Natural killer cell (primary cell): Measurements from ENCODE around the gene RBMS3. TPM values are rescaled to one million over a fixed set of nuclear protein-coding genes. Genes with fewer than 3 reads are reported as not detected.

Source experiments
- ATAC-seq, 3 donors: fragments of 150-1000 bp in 2 of 3; fragments of 200-7000 bp in 1 of 3; cut with Tn5 transposase; 1 replicate in 1 of 3; 2 replicates in 2 of 3; pipeline ENCODE4 v1.10.0; 2021; ENCODE audit warnings: mild to moderate bottlenecking in 2 of 3, moderate library complexity in 2 of 3
- DNase-seq, 2 donors: peaks; one replicate each; pipeline versions ENCODE4 v3.0.0 to v3.0.0-alpha.2; 2013 to 2021; ENCODE audit warnings: mixed read lengths in 1 of 2
- H3K27ac ChIP-seq: one replicate; pipeline ENCODE4 v1.5.1; 2013; ENCODE audit warnings: mild to moderate bottlenecking, low read length
- H3K27me3 ChIP-seq: one replicate; pipeline ENCODE4 v1.6.1; 2013; ENCODE audit warnings: low read length; ENCODE audit not compliant: control insufficient read depth, insufficient read depth
- H3K36me3 ChIP-seq: one replicate; pipeline ENCODE4 v1.6.1; 2013; ENCODE audit warnings: low read length; ENCODE audit not compliant: control insufficient read depth, insufficient read depth
- H3K4me1 ChIP-seq: one replicate; pipeline ENCODE4 v1.6.1; 2013; ENCODE audit warnings: low read length; ENCODE audit not compliant: control insufficient read depth, insufficient read depth
- H3K4me3 ChIP-seq: one replicate; pipeline ENCODE4 v1.5.1; 2013; ENCODE audit warnings: low read length
- H3K9me3 ChIP-seq: one replicate; pipeline ENCODE4 v1.6.1; 2013; ENCODE audit warnings: low read length; ENCODE audit not compliant: control insufficient read depth, insufficient read depth
- H3K27ac Mint-ChIP-seq, 2 donors: one replicate each; pipeline ENCODE4 v1.8.0; 2022; ENCODE audit warnings: mild to moderate bottlenecking in 2 of 2, mixed read lengths in 2 of 2, moderate library complexity in 1 of 2
- H3K27me3 Mint-ChIP-seq, 2 donors: one replicate each; pipeline ENCODE4 v1.8.0; 2022; ENCODE audit warnings: low read depth in 2 of 2, mixed read lengths in 2 of 2
- H3K36me3 Mint-ChIP-seq: one replicate; pipeline ENCODE4 v1.8.0; 2022; ENCODE audit warnings: mixed read lengths
- H3K4me1 Mint-ChIP-seq, 2 donors: one replicate each; pipeline ENCODE4 v1.8.0; 2022; ENCODE audit warnings: mixed read lengths in 2 of 2
- H3K4me3 Mint-ChIP-seq: one replicate; pipeline ENCODE4 v1.8.0; 2022; ENCODE audit warnings: mild to moderate bottlenecking, moderate library complexity, mixed read lengths
- H3K9me3 Mint-ChIP-seq, 2 donors: one replicate each; pipeline ENCODE4 v1.8.0; 2022; ENCODE audit warnings: mixed read lengths in 2 of 2
- WGBS: methylation state at CpG from one replicate; pipeline ENCODE4 v1.1.7; 2013; ENCODE audit warnings: missing lambda C conversion rate; ENCODE audit not compliant: insufficient coverage; 5-methylcytosine and 5-hydroxymethylcytosine counted together
- intact Hi-C: fragments of 100-400 bp; cut with micrococcal nuclease; formaldehyde crosslinking; loops from one replicate; pipeline ENCODE4 v1.14.2; 2022
- total RNA-seq, 4 donors: library from RNA; stranded (reverse); fragments of 120-200 nt in 1 of 4; gene quantifications; one replicate each; pipeline versions ENCODE4 v1.2.3 to v1.2.4, GENCODE V29; 2013 to 2022
- TF ChIP-seq, protein P1 (sequence below): fragments of 200-600 bp; IDR thresholded peaks from one replicate; pipeline ENCODE4 v1.8.0; 2022; ENCODE audit warnings: antibody characterized with exemption

RBMS3 gene
- total RNA-seq, 3 donors from 2014 or later (not counting 1 experiment from before 2014, with no cell fraction given) = 0.16 TPM; not detected in 2

DNA sequence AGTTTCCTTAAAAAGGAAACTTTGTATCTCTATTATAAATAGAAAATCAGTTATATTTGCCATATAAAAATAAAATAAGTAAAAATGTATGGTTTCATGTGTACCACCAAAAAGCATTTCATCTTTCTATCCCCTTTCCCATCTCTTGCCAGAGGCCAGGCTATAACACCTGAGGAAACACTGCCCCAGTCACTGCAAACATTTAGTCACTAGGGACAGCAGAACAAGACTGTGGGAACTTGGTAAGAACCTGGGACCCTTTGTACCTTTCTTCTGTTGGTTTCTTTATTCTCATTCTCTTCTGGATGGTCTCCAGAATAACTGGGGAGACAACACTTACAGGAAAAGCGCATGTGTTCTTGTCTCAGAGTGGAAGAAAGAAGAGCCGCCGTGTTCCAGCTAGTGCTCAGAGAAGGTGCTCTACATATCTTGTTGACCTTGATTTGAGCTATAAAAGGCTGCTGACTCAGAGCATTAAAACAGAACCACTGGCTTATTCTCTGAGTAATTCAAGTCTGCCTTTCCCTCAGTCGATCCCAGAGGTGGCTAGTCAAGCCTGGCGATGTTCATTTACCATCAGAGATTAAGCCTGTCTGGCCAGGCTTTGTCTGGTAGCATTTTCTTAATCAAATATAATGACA, 361.6 kb downstream of the RBMS3 start:
- Mint-ChIP-seq H3K4me3 (no peak overlapping the region), H3K4me1 (no peaks in the 10 kb centered on the region), H3K27ac (no peak overlapping the region), H3K9me3 (peaks cover 8 to 9% of the 10 kb centered on the region in 2 donors), H3K27me3 (no peaks in the 10 kb centered on the region), H3K36me3 (no peaks in the 10 kb centered on the region)
- Histone ChIP-seq H3K36me3 (no peaks in the 10 kb centered on the region), H3K9me3 (no peaks in the 10 kb centered on the region), H3K27ac (no peak overlapping the region), H3K4me1 (no peaks in the 10 kb centered on the region), H3K27me3 (no peaks in the 10 kb centered on the region), H3K4me3 (no peak overlapping the region)
- DNase-seq (no peak), ATAC-seq (no peak)
- intact Hi-C loops = no loop called here
- 89% methylated on average over 5 of the region's 5 CpGs for WGBS
- TF ChIP-seq, protein P1, sequence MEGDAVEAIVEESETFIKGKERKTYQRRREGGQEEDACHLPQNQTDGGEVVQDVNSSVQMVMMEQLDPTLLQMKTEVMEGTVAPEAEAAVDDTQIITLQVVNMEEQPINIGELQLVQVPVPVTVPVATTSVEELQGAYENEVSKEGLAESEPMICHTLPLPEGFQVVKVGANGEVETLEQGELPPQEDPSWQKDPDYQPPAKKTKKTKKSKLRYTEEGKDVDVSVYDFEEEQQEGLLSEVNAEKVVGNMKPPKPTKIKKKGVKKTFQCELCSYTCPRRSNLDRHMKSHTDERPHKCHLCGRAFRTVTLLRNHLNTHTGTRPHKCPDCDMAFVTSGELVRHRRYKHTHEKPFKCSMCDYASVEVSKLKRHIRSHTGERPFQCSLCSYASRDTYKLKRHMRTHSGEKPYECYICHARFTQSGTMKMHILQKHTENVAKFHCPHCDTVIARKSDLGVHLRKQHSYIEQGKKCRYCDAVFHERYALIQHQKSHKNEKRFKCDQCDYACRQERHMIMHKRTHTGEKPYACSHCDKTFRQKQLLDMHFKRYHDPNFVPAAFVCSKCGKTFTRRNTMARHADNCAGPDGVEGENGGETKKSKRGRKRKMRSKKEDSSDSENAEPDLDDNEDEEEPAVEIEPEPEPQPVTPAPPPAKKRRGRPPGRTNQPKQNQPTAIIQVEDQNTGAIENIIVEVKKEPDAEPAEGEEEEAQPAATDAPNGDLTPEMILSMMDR = no peak

DNA sequence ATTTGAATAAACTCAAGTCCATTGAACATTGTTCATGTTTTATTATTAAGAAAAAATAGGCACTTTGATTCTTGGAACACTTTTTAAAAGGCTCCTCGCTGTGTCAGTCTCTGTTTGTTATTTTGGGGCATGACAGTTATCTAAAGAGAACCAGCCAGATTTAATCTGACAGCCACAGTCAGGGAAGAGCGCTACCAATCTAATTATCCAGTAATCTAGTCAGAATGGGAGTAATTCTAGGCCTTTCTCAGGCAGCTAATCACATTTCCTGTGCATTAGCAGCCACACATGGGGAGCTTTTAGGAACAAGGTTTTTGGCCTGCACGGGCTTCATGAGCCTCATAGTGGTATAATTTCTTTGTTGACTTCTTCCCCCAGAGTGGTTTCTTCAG, 362.2 kb downstream of the RBMS3 start:
- Mint-ChIP-seq H3K36me3 (no peaks in the 10 kb centered on the region), H3K27me3 (no peaks in the 10 kb centered on the region), H3K4me3 (no peak overlapping the region), H3K4me1 (no peaks in the 10 kb centered on the region), H3K9me3 (peaks cover 7 to 8% of the 10 kb centered on the region in 2 donors), H3K27ac (no peak overlapping the region)
- Histone ChIP-seq H3K4me1 (no peaks in the 10 kb centered on the region), H3K27me3 (no peaks in the 10 kb centered on the region), H3K9me3 (no peaks in the 10 kb centered on the region), H3K36me3 (no peaks in the 10 kb centered on the region), H3K27ac (no peak overlapping the region), H3K4me3 (no peak overlapping the region)
- intact Hi-C loops = no loop called here
- TF ChIP-seq, protein P1 = no peak
- DNase-seq (no peak), ATAC-seq (no peak)
- 72% methylated on average over 3 of the region's 3 CpGs for WGBS

DNA sequence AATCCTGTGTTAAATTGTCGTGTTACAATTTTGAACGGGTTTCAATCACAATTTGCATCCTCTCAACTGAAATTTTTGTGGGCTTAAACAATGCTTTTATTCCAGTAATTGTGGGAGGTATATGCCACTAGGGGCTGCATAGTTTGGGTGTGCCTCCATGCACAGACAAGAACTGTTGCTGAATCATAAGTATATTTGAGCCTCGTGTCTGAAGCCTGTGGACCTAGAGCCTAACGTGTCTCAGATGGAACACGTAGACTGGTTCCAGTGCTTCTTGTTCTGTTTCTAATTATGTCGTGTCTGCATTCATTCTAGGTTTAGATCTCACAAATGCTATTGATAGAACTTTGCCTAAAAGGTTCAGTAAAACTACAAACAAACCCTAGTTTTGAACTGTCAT, 363.4 kb downstream of the RBMS3 start:
- Histone ChIP-seq H3K9me3 (no peaks in the 10 kb centered on the region), H3K4me1 (no peaks in the 10 kb centered on the region), H3K4me3 (no peak overlapping the region), H3K27ac (no peak overlapping the region), H3K36me3 (no peaks in the 10 kb centered on the region), H3K27me3 (no peaks in the 10 kb centered on the region)
- H3K4me1 Mint-ChIP-seq = no peaks in the 10 kb centered on the region
- intact Hi-C loops = no loop called here
- H3K9me3 Mint-ChIP-seq = peaks cover 7% of the 10 kb centered on the region in 2 donors
- ATAC-seq = no peak
- H3K27ac Mint-ChIP-seq = no peak overlapping the region
- WGBS = 90% methylated on average over 6 of the region's 6 CpGs
- no peaks in the 10 kb centered on the region for H3K27me3 Mint-ChIP-seq
- no peaks in the 10 kb centered on the region for H3K36me3 Mint-ChIP-seq
- DNase-seq = no peak
- H3K4me3 Mint-ChIP-seq = no peak overlapping the region
- TF ChIP-seq, protein P1 = no peak
